Measurements from ENCODE around the gene WWOX. TPM values are rescaled to one million over a fixed set of nuclear protein-coding genes. Genes with fewer than 3 reads are reported as not detected.

The WWOX gene
- total and polyA plus RNA-seq, 10 donors: 5.9 to 90.3 (median 26.4) TPM

- Histone ChIP-seq H3K9me3 (no peaks in the 10 kb centered on the region), H3K4me3 (no peak overlapping the region), H3K27me3 (replicated peaks in 1 of 7) (no peaks in the 10 kb centered on the region), H3K36me3 (no peaks in the 10 kb centered on the region), H3K4me1 (no peaks in the 10 kb centered on the region), H3K27ac (no peak overlapping the region)
- intact Hi-C loops (cut with DNase I; ENCODE audit: low total_unique reads): no loop called here
- no peak for DNase-seq
- TF ChIP-seq POLR2A (IDR thresholded peaks at IDR 0.05) (no peak), POLR2AphosphoS5 (IDR thresholded peaks at IDR 0.05) (no peak)
- TF ChIP-seq, protein P1, sequence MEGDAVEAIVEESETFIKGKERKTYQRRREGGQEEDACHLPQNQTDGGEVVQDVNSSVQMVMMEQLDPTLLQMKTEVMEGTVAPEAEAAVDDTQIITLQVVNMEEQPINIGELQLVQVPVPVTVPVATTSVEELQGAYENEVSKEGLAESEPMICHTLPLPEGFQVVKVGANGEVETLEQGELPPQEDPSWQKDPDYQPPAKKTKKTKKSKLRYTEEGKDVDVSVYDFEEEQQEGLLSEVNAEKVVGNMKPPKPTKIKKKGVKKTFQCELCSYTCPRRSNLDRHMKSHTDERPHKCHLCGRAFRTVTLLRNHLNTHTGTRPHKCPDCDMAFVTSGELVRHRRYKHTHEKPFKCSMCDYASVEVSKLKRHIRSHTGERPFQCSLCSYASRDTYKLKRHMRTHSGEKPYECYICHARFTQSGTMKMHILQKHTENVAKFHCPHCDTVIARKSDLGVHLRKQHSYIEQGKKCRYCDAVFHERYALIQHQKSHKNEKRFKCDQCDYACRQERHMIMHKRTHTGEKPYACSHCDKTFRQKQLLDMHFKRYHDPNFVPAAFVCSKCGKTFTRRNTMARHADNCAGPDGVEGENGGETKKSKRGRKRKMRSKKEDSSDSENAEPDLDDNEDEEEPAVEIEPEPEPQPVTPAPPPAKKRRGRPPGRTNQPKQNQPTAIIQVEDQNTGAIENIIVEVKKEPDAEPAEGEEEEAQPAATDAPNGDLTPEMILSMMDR (IDR thresholded peaks at IDR 0.05 in 8 of 11, conservative IDR thresholded peaks at IDR 0.05 in 3 of 11): no peak
- 82 to 96% (median 93%) methylated on average over 4 of the region's 4 CpGs for WGBS, 5 donors
Observed at GRCh38 chr16:78715673-78716072, 616.2 kb downstream of the WWOX start.

DNA sequence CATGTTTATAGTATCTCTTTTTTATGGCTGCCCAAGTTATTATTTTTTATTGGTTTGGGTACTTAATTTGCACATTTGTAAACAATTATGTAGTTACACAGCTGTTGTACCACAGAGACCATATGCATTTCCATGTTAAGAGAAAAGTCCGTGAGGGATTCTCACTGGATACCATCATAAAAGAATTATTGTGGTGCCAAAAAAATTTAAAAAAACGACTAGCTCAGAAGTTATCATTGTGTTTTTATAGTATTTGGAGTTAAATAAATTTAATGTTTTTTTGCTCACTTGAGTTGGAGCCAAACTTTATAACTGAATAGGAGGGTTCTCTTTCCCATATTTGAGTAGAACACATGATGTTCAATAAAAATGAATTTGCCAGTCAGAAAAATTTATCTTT, 618.7 kb downstream of the WWOX start:
- TF ChIP-seq POLR2AphosphoS5 (IDR thresholded peaks at IDR 0.05): no peak
- TF ChIP-seq POLR2A (IDR thresholded peaks at IDR 0.05): no peak
- TF ChIP-seq, protein P1 (IDR thresholded peaks at IDR 0.05 in 8 of 11, conservative IDR thresholded peaks at IDR 0.05 in 3 of 11): no peak
- Histone ChIP-seq H3K27me3 (replicated peaks in 1 of 7) (no peaks in the 10 kb centered on the region), H3K36me3 (no peaks in the 10 kb centered on the region), H3K27ac (no peak overlapping the region), H3K4me1 (no peaks in the 10 kb centered on the region), H3K9me3 (no peaks in the 10 kb centered on the region), H3K4me3 (no peak overlapping the region)
- WGBS, 5 donors: 79 to 95% (median 81%) methylated on average over 2 of the region's 2 CpGs
- intact Hi-C loops (cut with DNase I; ENCODE audit: low total_unique reads): no loop called here
- no peak for DNase-seq

GRCh38 chr16:78720416-78720815, 621.0 kb downstream of the WWOX start:
- intact Hi-C loops (cut with DNase I; ENCODE audit: low total_unique reads): no loop called here
- Histone ChIP-seq H3K4me3 (no peak overlapping the region), H3K4me1 (no peaks in the 10 kb centered on the region), H3K9me3 (no peaks in the 10 kb centered on the region), H3K27me3 (replicated peaks in 1 of 7) (no peaks in the 10 kb centered on the region), H3K27ac (no peak overlapping the region), H3K36me3 (no peaks in the 10 kb centered on the region)
- DNase-seq: no peak
- no peak for TF ChIP-seq POLR2AphosphoS5 (IDR thresholded peaks at IDR 0.05)
- TF ChIP-seq, protein P1 (IDR thresholded peaks at IDR 0.05 in 8 of 11, conservative IDR thresholded peaks at IDR 0.05 in 3 of 11): no peak
- no peak for TF ChIP-seq POLR2A (IDR thresholded peaks at IDR 0.05)
- WGBS, 5 donors: 73 to 86% (median 79%) methylated on average over 3 of the region's 3 CpGs

GRCh38 chr16:78727536-78727935, 628.1 kb downstream of the WWOX start:
- Histone ChIP-seq H3K27me3 (replicated peaks in 1 of 7) (no peaks in the 10 kb centered on the region), H3K27ac (no peak overlapping the region), H3K4me3 (no peak overlapping the region), H3K9me3 (no peaks in the 10 kb centered on the region), H3K4me1 (no peaks in the 10 kb centered on the region), H3K36me3 (no peaks in the 10 kb centered on the region)
- TF ChIP-seq, protein P1 (IDR thresholded peaks at IDR 0.05 in 8 of 11, conservative IDR thresholded peaks at IDR 0.05 in 3 of 11): no peak
- no peak for TF ChIP-seq POLR2AphosphoS5 (IDR thresholded peaks at IDR 0.05)
- TF ChIP-seq POLR2A (IDR thresholded peaks at IDR 0.05): no peak
- no peak for DNase-seq
- intact Hi-C loops (cut with DNase I; ENCODE audit: low total_unique reads): no loop called here
- 93 to 100% (median 94%) methylated on average over 2 of the region's 2 CpGs for WGBS, 5 donors
